ENCODE results near the gene EXOSC7. TPM values are rescaled to one million over a fixed set of nuclear protein-coding genes. Genes with fewer than 3 reads are reported as not detected.

The EXOSC7 gene
- total RNA-seq, 1 donor from 2014 or later, result 85.1 TPM

DNA sequence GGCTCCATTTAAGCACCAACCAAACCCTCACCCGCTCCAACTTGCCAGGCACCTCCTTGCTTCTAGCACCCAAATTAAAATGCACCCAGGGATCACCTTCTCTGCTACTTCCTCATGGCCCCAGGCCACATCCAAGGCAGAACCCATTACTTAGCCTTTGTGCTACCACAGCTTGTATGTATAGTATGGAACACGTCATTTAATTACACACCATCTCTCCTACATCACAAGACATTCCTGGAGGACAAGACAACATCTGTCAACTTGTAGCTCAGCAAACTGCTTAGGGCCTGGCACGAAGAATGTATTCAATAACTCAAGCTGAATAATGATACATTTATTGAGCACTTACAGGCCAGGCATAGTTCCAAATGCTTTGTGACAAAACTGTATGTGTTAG is 23.4 kb upstream of the EXOSC7 start:
- TF ChIP-seq, protein P1, sequence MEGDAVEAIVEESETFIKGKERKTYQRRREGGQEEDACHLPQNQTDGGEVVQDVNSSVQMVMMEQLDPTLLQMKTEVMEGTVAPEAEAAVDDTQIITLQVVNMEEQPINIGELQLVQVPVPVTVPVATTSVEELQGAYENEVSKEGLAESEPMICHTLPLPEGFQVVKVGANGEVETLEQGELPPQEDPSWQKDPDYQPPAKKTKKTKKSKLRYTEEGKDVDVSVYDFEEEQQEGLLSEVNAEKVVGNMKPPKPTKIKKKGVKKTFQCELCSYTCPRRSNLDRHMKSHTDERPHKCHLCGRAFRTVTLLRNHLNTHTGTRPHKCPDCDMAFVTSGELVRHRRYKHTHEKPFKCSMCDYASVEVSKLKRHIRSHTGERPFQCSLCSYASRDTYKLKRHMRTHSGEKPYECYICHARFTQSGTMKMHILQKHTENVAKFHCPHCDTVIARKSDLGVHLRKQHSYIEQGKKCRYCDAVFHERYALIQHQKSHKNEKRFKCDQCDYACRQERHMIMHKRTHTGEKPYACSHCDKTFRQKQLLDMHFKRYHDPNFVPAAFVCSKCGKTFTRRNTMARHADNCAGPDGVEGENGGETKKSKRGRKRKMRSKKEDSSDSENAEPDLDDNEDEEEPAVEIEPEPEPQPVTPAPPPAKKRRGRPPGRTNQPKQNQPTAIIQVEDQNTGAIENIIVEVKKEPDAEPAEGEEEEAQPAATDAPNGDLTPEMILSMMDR (conservative IDR thresholded peaks at IDR 0.05; ENCODE audit: low read depth, low read length), result no peak
- no peak overlapping the region for H3K4me3 ChIP-seq (ENCODE audit: low read depth, low read length)
- no peak for DNase-seq (ENCODE audit: low read depth)

DNA sequence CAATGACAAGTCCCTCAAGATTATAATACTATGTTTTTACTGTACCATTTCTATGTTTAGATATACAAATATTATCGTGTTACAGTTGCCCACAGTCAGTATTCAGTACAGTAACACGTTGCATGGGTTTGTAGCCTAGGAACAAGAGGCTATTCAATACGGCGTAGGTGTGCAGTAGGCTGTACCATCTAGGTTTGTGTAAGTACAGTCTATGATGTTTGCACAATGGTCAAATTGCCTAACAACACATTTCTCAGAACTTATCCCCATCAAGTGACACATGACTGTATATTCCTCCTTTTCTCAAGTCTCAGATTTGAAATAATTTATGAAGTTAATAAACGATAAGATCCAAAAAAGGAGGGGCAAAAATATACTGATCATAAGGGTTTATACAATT is 21.7 kb upstream of the EXOSC7 start:
- DNase-seq (ENCODE audit: low read depth), result no peak
- no peak overlapping the region for H3K4me3 ChIP-seq (ENCODE audit: low read depth, low read length)
- TF ChIP-seq, protein P1 (conservative IDR thresholded peaks at IDR 0.05; ENCODE audit: low read depth, low read length), result no peak

DNA sequence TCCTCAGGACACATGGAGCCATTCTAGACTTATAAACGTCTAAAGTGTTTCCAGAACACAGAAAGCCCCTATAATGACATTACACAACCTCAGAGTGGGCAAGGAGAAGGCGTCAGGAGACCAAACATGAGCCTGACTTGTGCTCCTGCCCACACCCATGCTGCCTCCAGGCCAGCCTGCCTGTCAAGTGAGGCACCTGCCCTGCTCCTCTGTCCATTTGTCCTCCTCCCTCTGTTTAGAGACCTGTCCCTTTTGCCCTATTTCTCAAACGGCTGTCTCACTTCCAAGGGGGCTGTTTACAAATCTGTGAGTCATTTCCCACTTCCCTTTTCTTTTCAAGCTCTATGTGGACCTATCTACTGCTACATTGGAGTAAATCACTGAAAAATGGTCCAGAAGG is 21.1 kb upstream of the EXOSC7 start:
- no peak for DNase-seq (ENCODE audit: low read depth)
- no peak overlapping the region for H3K4me3 ChIP-seq (ENCODE audit: low read depth, low read length)
- TF ChIP-seq, protein P1 (conservative IDR thresholded peaks at IDR 0.05; ENCODE audit: low read depth, low read length), result no peak

DNA sequence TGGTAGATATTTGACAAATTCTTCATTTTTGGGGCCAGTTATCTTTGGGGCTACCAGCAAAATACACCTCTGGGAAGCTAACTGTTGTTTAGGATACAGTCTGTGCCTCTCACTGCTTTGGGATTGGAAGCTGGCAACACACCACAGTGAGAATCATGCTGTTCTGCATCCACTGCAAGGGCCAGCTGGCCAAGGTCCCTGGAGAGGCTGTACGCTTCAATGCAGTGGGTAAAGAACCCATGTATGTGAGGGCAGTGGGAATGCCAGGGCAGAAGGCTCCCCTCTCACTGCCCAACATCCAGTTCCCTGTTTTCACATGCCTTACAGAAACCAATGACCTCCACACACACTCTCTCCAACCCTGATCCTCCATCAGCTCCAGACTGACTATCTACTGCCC is 20.1 kb upstream of the EXOSC7 start:
- no peak overlapping the region for H3K4me3 ChIP-seq (ENCODE audit: low read depth, low read length)
- no peak for DNase-seq (ENCODE audit: low read depth)
- TF ChIP-seq, protein P1 (conservative IDR thresholded peaks at IDR 0.05; ENCODE audit: low read depth, low read length), result no peak

DNA sequence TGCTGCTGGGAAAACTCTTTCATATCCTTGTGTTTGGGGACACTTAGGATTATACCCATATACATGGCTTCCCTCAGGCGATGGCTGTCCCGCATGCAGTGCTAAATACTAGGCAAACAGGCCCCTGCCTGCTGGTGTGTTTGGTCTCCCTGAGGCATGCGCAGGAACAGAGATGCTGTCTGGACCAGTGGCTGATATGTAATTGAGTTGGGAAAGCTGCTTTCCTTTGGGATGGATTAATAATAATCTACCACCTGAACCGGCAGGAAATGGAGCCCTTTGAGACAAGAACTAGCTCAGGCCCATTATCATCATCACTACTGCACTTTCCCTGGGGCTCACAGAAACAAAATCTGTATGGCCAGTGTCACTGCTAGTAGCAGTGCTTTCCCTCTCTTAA is 18.1 kb upstream of the EXOSC7 start:
- no peak for DNase-seq (ENCODE audit: low read depth)
- no peak overlapping the region for H3K4me3 ChIP-seq (ENCODE audit: low read depth, low read length)
- TF ChIP-seq, protein P1 (conservative IDR thresholded peaks at IDR 0.05; ENCODE audit: low read depth, low read length), result no peak

DNA sequence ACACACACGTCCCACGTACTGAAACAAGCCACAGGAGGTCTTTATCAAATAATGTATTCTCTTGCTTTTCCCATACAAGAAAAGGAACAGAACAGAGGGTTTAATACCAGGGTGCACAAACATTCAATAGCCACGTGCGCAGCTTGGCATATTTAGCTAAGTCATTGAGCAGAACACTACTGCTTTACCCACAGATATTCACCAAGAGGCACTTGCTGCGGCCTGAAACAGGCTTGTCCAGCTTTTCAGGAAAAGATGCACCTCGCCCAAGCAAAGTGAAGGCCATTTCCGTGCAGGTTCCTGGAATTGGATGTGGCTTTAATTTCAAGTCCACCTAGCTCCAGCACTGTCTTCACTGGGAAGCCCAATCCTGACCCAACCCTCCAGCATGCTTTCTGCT is 17.7 kb upstream of the EXOSC7 start:
- TF ChIP-seq, protein P1 (conservative IDR thresholded peaks at IDR 0.05; ENCODE audit: low read depth, low read length), result no peak
- H3K4me3 ChIP-seq (ENCODE audit: low read depth, low read length), result no peak overlapping the region
- DNase-seq (ENCODE audit: low read depth), result no peak

DNA sequence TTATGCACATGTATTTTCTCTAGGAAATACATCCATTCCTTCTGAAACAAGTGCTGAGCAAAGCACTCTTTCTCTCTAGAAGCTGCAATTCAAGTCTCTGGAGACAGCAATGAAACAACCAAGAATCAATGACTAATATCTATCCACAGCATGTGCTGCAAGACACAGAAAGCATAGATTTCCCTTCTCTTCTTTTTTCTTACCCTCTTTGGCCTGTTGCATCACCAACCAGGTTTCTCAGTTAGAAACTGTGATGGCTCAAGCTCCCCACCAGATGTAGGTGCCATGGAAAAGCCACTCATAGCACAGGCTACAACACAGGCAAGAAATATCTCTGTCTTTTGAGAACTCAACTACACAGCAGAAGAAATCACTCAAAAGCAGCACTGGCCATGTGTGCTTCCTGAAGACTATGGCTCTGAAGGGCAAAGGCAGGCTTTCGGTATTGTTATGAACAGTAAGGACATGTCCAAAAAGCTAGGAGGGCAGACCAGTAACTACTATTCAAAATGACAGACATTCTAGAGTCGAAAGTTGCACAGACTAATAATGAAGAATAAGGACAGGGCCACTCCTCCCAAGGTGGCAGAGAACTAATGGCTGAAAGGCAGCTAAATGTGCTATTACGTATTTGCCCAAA is 15.5 kb upstream of the EXOSC7 start:
- no peak for DNase-seq (ENCODE audit: low read depth)
- H3K4me3 ChIP-seq (ENCODE audit: low read depth, low read length), result no peak overlapping the region

More for the DNA sequence above, 15.5 kb upstream of the EXOSC7 start:
- TF ChIP-seq, protein P1 (conservative IDR thresholded peaks at IDR 0.05; ENCODE audit: low read depth, low read length), result no peak

Data from epithelial cell of proximal tubule (primary cell).